CD4-positive, alpha-beta T cell treated with Interleukin-2 at 100 ng/mL for 4 hours (primary cell): Measurements from ENCODE around the gene RHEB.

ENCODE experiments used
- DNase-seq: peaks from one replicate; pipeline ENCODE4 v3.0.0-alpha.2; 2020; ENCODE audit warnings: low spot score

Gene RHEB

GRCh38 chr7:151503902-151504714, 15.6 kb downstream of the RHEB start:
- no peak for DNase-seq

DNA sequence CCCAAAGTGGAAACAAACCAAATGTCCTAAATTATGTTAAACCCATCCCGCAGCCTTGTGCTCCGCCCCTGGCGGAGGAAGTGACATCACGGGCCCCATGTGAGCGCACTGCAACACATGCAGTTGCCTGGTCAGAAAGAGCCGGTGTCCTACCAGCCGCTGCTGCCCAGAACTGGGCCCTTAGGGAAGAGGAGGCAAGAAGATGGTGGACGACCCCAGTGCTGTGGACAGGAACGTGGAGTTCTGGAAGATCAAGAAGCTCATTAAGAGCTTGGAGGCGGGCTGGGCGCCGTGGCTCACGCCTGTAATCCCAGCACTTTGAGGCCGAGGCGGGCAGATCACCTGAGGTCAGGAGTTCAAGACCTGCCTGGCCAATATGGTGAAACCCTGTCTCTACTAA, 18.0 kb downstream of the RHEB start:
- DNase-seq = no peak

- DNase-seq = no peak
Observed at GRCh38 chr7:151498495-151498894, 21.2 kb downstream of the RHEB start.

DNA sequence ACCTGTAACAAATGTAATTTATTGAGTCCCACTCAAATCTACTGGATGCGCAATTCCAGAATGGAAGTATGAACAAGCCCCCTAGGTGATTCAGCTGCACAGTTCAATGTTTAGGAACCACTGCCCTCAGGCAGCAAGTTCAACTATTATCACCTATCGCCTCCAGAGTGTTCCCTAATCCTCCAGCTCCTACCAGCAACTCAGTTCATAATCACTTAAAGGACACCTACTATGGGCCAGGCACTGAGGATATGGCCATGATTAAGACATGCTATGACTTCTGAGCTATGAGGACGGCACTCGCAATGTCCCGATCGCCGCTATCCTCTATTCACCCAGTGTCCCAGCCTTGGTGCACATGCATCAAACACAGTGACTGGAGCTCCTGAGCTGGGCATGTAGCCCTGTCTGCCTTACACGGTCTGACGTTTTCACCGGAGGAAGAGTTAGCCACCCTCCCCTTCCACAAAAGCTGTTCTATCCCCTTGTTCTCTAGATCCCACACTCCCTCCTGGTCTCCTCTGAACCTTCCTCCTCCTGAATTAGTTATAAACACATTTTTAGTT, 22.3 kb downstream of the RHEB start:
- DNase-seq = no peak

GRCh38 chr7:151495360-151495759, 24.3 kb downstream of the RHEB start:
- no peak for DNase-seq

- no peak for DNase-seq
Observed at GRCh38 chr7:151494298-151495284, 25.1 kb downstream of the RHEB start.

- DNase-seq = no peak
Observed at GRCh38 chr7:151493083-151493482, 26.6 kb downstream of the RHEB start.

DNA sequence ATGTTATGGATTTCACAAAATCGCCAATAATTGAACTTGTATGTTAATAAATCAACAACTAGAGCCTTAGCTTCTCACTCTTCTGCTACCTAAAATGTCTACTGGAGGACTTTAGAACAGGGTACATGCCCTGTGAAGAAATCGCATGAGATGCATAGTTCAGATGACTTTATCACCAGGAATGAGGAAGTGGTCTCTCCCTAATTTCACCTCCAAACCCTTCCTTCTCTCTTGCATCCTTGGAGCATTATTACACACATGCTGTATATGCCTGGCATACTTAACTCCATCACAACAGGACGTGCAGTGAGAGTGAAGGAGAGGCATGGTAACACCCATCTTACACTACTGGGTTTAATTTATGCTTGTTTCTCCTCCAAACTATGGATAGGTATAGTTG, 27.8 kb downstream of the RHEB start:
- no peak for DNase-seq

- DNase-seq = no peak
Observed at GRCh38 chr7:151490456-151491105, 29.1 kb downstream of the RHEB start.

DNA sequence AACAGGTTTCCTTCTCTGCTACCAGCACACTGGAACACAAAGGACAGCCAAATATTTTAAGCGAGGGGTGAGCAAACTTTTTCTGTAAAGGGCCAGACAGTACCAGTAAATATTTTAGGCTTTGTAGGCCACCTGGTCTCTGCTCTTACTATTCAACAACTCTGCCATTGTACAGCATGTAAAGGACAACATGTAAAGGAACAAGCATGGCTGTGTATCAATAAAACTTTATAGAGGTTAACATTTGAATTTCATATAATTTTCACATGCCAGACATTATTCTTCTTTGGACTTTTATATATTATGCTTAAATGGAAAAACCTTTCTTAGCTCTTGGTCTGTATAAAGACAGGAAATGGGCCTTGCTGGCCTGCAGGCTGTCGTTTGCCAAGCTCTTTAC, 30.2 kb downstream of the RHEB start:
- DNase-seq = no peak

DNA sequence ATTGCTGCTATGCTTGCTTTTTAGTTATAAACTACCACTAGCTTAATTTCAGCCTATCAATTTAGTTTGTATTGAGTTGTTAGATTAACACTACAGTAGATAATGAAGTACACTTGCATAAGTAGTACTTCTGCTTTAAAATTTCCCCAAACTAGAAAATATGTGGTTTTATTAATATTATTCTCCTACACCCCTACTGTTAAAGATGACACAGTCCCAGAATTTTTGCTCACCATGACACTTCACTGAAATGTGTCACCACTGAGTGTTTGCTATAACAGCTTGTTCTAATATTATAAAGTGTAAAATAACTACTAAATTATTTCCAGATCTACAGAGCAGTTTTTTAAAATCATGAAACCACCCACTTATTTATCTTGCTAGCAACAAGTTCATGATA, 31.6 kb downstream of the RHEB start:
- no peak for DNase-seq

DNA sequence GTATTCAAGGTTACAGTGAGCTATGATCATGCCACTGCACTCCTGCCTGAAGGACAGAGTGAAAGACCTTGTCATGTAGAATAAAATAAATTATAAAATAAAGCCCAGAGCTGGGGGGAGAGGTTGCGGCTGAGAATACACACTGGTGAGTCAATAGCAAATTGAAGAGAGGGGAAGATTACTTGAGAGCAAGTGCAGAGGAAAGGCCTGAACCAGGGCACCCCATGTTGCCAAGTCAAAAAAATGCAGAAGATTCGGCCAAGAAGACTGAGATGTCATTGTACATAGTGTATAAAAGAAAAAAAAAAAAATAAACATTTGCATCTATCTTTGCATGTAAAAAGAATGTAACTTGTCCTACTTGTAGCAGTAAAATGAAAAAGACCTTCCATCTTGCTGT, 32.5 kb downstream of the RHEB start:
- DNase-seq = no peak

DNA sequence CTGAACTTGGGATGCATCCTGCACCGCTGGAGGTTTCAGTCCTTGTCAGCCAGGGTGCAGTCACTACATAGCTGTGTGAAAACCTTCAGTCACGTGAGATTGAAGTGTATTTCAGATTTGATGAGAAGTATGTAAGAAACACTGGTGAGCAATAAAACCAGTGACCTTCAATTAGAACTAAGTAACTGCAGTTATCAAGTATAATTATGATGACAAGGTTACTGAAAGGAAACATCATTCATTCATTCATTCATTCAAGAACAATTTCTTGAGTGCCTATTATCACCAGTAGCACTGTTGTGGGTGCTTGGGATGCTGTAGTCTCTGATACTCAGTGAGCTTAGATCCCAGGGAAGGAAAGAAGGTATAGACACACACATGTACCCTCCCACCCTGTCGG, 33.6 kb downstream of the RHEB start:
- DNase-seq = no peak

GRCh38 chr7:151484971-151485707, 34.6 kb downstream of the RHEB start:
- no peak for DNase-seq

DNA sequence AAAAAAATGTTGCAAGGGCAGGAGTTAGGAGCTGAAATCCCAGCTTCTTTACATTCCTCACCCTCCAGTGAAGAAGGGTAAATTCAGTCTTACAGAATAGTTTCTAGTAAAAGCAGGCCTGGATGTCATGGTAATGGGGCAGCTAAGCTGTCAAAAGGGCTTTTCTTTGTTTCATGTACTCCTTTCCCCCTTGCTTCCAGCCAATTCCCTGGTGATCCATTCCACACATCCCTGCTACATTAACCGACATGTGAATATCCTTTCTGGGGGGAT, 36.0 kb downstream of the RHEB start:
- no peak for DNase-seq

DNA sequence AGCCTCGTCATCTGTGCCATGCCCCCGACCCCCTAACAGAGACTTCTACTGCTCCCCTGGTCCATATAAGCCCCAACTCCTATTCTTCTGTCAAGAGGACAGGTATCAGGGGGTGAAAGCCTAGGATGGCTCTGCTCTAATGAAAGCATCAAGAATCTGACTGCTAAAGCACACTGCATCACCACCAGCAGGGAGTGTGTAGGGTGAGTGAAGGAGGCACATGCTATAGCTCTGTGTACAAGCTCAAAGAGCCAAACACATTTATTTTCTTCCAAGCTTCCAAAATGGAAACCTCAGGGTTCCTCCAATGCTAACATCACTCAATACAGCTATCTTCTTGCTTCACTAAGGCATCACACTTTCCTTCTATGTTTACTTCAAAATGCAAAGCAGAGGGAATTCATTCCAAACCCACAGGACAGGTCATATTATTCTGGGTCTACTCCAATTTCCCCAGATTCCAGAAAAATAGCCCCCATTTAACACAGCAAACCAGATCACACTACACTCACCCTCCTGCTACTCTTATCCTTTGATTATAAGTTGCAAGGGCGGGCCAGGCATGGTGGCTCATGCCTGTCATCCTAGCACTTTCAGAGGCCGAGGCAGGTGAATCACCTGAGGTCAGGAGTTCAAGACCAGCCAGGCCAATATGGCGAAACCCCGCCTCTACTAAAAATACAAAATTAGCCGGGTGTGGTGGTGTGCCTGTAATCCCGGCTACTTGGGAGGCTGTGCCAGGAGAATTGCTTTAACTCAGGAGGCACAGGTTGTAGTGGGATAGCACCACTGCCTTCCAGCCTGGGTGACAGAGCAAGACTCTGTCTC, 36.6 kb downstream of the RHEB start:
- DNase-seq = no peak

DNA sequence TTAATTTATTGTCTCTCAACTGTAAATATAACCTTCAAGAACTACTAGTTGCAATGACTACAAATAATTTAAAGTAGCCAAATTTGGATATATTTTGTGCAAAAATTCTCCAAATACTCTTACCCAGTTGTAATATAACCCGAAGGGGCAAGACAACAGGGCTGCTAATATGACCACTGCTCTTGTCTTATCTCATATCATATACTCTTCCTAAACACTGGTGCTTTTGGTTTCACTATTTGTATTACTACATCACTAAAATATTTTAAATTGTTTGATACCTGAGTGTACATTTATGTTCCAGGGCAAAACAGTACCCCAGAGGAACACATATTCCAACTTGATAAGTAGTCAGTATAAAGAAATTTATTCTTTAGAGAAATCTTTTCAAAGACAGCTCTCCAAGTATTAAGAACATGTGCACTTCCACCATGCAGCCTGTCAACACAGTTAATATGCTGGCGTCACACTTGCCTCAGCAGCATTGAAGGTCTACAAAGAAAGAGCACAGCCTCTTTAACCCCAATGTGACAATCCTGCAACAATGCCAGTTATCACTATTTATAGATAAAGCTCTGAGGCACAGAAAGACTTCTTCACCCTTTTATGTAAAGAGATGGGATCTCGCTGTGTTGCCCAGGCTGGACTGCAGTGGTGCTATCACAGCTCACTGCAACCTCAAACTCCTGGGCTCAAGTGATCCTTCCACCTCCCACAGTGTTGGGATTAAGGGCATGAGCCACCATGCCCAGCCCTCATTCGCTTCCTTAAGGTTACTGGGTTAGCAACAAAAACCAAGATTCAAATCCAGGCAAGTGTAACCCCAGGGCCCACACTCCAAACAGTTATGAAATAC, 37.8 kb downstream of the RHEB start:
- no peak for DNase-seq

DNA sequence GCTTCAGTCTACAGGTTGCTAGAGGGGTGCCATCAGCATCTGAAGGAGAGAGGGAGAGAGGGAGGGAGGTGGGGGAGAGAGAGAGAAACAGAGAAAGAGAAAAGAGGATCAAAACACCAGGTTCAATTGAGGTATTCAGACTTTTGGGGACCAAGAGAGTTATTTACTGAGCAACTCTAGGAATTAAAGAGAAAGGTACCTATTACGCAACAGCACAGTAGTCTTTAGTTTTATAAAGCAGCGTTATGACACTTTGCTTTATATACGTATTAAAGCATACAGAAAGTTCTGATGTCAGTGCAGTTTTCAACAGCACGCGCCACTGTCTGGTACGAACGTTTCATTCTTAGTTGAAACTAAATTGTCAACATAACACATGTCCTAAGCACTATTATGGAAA, 41.8 kb downstream of the RHEB start:
- DNase-seq = no peak

- no peak for DNase-seq
Observed at GRCh38 chr7:151472644-151473380, 46.9 kb downstream of the RHEB start.
